ENCODE measurements around the gene CA10.

GRCh38 chr17:52032454-52032853, 126.1 kb downstream of the CA10 start:
- no peak for TF ChIP-seq POLR2AphosphoS5 (IDR thresholded peaks at IDR 0.05; ENCODE audit: low read depth)
- TF ChIP-seq CTCF (IDR thresholded peaks at IDR 0.05; ENCODE audit: insufficient read depth, low read length): no peak
- TF ChIP-seq, protein P1, sequence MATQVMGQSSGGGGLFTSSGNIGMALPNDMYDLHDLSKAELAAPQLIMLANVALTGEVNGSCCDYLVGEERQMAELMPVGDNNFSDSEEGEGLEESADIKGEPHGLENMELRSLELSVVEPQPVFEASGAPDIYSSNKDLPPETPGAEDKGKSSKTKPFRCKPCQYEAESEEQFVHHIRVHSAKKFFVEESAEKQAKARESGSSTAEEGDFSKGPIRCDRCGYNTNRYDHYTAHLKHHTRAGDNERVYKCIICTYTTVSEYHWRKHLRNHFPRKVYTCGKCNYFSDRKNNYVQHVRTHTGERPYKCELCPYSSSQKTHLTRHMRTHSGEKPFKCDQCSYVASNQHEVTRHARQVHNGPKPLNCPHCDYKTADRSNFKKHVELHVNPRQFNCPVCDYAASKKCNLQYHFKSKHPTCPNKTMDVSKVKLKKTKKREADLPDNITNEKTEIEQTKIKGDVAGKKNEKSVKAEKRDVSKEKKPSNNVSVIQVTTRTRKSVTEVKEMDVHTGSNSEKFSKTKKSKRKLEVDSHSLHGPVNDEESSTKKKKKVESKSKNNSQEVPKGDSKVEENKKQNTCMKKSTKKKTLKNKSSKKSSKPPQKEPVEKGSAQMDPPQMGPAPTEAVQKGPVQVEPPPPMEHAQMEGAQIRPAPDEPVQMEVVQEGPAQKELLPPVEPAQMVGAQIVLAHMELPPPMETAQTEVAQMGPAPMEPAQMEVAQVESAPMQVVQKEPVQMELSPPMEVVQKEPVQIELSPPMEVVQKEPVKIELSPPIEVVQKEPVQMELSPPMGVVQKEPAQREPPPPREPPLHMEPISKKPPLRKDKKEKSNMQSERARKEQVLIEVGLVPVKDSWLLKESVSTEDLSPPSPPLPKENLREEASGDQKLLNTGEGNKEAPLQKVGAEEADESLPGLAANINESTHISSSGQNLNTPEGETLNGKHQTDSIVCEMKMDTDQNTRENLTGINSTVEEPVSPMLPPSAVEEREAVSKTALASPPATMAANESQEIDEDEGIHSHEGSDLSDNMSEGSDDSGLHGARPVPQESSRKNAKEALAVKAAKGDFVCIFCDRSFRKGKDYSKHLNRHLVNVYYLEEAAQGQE (IDR thresholded peaks at IDR 0.05; ENCODE audit: insufficient replicate concordance, low read depth): no peak

Measured in HL-60 (cell line).